Left cardiac atrium (tissue), 4 donors: ENCODE measurements around the gene BRI3. TPM values are rescaled to one million over a fixed set of nuclear protein-coding genes. Genes with fewer than 3 reads are reported as not detected.

Experiments used
- ATAC-seq, 2 donors: fragments of 200-7000 bp; cut with Tn5 transposase; one replicate each; pipeline ENCODE4 v1.9.1; 2020; ENCODE audit warnings: mild to moderate bottlenecking in 2 of 2, moderate library complexity in 2 of 2
- DNase-seq: peaks from one replicate; pipeline ENCODE4 v3.0.0-alpha.2; 2020
- intact Hi-C, 2 donors: fragments of 100-400 bp; cut with DNase I; formaldehyde crosslinking; loops; one replicate each; pipeline versions ENCODE4 v1.14.1 to v1.15.1; 2022 to 2023
- long read RNA-seq: library from polyadenylated mRNA; unstranded; transcript quantifications from one replicate; pipeline ENCODE4 v2.0.0, GENCODE V29; 2021
- total RNA-seq, 2 donors: library from RNA; stranded (reverse); fragmentation: NEBNext Ultra II Directional; extraction: Animal tissue kit (Norgen Biotek cat#: 25700); gene quantifications; one replicate each; pipeline ENCODE4 v1.2.1, GENCODE V29; 2021
- donor health status: DM: no; HTN: yes; CAD: no.
- donor health status: DM: no; HTN: yes; CAD: no; lungs with severe emphysema.
- donor health status: DM: yes; HTN: yes; CAD: no.
- donor health status: Dilated cardiomyopathy.

BRI3 gene, protein sequence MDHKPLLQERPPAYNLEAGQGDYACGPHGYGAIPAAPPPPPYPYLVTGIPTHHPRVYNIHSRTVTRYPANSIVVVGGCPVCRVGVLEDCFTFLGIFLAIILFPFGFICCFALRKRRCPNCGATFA
- total RNA-seq = 100 to 1,000 TPM; 190 to 207 TPM
- long read RNA-seq, partial matches to known transcripts = 1 of 7 reads
- long read RNA-seq, other reads (novel, unspliced or antisense) = 4 of 7 reads

DNA sequence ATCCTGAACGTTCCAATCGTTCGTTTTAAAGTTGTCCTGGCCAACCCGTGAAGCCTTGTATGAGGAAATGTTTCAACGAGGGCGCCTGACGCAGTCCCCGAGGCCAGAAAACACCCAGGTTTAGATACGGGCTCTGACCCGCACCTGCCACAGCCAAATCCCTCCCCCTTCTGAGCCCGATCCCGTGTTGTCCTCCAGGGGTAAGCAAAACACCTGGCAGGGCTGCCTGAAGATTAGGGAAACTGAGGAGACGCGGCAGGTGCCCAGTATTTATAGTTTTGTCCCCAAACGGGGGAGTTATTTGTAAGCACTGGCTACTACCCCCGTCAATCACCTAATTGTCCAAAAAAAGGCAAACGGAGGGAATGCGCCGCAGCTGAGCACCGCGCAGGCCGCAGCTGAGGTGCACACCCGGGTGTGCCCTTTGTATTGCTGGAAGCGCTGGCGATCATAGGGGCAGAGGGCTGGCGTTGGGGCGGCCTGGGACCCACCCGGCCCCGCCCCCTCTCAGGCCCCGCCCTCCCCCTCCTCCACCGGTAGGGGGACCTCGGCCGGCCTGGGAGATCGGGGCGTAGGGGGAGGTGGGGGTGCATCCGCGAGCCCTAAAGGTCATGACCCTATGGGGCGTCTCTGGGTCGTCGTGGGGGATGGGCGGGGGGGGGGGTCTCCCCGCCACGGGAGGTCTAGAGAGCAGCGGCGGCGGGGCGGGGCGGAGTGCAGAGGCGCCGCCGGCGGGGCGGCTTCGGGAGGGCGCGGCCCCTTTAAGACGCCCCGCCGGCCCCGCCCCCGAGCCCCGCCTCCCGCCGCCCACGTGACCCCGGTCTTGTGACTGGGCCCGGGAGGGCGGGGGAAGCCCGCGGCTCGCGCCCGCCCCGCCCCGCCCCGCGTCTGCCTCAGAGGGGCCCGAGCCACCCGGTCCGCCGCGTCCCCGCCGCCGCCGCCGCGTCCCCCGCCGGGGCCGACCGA lies at the start of gene BRI3:
Gene BRI3, plus strand, starts transcription at position 896 of the 966 bp plus-strand sequence. CDS start 110 bp downstream, outside the sequence.
- DNase-seq = peak; percentile 91

DNA sequence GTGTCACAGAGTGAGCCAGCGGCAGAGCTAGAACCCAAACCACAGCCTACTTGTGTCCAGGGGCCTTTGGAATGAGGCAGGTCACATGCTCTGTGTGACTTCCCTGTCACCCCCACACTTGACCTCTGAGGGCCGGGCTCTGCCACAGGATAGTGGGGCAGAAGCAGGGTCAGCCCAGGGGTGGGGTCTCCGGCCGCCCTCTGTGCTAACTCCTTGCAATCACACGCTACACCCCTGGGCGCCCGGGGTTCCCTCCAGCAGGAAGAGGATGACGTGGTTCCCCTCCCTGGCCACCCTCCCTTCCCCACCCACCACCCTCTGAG lies 49.3 kb upstream of the BRI3 start:
- ATAC-seq = no peak
- no peak for DNase-seq
- intact Hi-C loops = no loop called here

More for the DNA sequence above, at the start of gene BRI3:
- intact Hi-C loops = no loop called here
- ATAC-seq = peak; percentile 80 to 89

DNA sequence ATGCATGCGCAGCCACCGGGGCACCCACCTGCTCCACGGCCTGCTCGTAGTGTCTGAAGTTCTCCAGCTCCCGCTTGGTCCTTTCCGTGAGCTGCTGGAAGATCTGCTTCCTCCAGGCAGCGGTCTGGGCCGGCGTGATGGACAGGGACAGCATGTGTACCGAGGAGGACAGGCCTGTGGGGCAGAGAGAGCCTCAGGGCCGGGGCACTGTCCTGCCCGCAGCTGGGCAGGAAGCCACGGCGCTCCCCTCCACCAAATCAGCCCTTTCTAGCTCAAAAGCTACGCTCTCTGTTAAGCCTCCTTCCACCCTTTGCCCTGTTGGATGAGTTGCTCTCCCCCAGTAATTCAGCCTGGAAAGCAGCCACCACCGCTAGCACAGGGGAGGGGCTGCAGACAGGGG lies 48.7 kb upstream of the BRI3 start:
- intact Hi-C loops = no loop called here
- ATAC-seq = no peak
- no peak for DNase-seq

DNA sequence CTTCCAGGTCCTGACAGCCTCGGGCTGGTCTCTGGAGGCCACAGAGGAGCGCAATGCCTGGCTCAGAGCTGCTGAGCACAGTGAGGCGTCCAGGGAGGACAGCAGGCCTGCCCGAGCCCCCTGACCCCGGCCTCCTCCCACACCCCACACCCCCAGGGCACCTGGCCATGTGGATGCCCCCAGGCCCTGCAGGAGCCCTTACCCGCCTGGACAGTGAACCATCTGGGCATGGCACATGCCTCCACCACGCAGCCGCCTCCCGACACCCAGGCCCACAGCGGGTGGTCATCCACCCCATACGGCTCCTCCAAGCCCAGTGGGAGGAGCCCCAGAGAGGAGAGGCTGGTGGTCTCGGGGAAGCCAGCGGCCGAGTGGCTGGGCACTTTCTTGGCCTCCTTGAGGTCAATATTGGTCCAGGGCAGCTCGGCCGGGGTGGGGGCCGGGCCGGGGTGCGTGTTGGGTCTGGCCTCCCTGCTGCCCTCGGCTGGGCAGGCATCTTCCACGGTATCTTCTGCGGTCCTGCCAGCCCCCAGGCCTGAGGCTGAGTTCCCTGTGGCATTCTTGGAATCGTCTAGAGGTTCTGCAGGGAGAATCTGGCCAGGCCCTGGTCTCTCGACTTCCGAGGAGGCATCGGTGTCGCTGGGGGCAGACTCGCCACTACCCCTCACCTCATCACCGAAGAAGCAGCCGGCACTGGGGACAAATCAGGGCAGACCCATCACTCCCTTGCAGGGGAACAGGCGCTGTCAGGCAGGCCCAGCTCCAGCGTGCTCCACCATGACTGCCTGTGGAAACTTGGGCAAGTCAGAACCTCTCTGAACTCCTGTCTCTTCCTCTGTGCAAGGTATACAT lies 48.0 kb upstream of the BRI3 start:
- no peak for DNase-seq
- no peak for ATAC-seq
- intact Hi-C loops = no loop called here

DNA sequence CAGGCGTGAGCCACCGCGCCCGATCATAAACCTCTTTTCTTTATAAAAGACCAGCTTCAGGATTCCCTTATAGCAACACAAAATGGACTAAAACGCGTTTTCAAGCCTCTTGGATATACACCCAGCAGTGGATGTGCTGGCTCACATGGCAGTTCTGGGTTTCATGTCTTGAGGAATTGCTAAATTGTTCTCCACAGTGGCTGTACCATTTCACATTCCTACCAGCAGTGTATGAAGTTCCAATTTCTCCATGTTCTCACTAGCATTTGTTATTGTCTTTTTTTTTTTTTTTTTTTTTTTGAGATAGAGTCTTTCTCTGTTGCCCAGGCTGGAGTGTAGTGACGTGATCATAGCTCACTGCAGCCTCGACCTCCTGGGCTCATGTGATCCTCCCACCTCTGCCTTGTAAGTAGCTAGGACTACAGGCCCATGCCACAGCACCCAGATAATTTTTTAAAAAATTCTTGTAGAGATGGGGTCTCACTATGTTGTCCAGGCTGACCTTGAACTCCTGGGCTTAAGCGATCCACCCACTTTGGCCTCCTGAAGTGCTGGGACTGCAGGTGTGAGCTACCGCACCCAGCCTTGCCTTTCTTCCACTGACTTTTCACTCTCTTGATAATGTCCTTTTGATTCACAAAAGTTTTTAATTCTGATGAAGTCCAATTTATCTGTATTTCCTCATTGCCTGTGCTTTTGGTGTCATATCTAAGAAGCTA lies 46.9 kb upstream of the BRI3 start:
- ATAC-seq (no peak), DNase-seq (no peak)
- intact Hi-C loops = no loop called here

DNA sequence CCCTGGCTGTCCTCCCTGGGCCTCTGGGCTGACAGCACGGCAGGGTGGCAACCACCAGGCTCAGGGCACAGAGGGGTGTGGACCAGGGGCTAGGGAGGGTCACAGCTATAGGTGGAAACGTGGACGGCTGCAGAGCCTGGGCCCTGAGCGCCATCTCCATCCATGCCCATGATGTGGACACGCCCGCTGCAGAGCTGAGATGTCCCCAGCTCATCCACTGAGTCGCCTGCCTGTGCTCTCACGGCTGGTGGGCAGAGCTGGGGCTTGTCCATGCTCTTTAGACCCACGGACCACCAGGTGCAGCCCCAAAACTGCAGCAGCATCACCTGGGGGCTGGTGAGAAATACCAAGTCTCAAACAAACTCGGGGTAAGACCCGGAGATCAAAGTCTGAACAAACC lies 45.6 kb upstream of the BRI3 start:
- DNase-seq = no peak
- intact Hi-C loops = no loop called here
- ATAC-seq = no peak

DNA sequence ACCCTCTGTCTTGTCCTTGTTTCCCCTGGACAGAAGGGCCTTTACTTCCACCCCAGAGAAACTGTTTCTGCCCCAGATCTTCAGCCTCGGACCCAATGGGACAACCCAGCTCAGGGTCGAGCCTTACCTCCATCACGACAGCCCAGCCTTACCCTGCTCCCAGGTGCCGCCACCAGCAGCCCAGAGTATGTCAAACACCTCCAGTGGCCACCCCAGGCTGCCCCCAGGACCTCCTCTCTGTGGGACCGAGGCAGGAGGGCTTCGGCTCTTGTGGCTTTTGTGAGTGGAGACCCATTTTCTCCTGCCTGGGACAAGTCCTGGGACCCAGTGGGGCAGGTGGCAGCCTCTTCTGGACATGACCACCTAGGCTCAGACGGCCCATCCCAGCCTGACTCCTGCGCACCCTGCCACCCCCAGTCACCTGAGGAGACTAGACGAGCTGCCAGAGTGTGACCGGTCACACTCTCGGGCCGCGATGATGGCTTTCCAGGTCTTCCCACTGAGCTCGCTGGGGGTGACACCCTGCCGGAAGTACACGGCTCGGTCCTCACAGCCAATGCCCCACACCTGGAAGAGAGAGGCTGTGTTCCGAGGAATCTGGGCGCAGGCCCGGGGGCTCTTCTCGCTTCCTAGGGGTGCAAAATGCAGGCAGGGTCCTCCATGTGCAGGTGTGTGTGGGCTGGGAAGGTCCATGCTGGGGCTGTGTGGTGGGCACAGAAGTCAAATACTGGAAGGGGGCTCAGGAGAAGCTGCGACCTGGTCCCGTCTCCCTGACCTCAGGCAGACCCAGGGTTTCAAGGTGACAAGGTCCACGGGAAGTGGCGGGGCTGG lies 44.9 kb upstream of the BRI3 start:
- intact Hi-C loops = no loop called here
- no peak for ATAC-seq
- no peak for DNase-seq

DNA sequence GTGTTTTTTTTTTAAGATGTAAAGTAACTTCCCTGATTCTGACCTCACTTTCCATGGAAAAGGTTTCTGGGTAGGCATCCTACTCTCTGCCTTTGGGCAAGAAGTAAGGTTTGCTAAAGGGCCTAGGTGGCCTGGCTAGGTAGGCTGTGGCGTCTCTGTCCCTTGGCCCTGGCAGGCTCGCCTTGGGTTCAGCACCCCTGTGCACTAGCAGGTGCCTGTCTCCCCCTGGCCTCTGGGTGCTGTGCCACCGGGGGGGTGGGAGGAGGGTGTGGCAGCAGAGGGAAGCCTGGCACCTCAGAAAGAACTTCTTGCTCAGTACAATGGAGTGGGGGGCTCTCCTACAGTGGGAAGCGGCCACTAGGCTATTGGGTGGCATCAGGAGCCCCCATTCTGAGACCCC lies 43.4 kb upstream of the BRI3 start:
- intact Hi-C loops = no loop called here
- DNase-seq = no peak

DNA sequence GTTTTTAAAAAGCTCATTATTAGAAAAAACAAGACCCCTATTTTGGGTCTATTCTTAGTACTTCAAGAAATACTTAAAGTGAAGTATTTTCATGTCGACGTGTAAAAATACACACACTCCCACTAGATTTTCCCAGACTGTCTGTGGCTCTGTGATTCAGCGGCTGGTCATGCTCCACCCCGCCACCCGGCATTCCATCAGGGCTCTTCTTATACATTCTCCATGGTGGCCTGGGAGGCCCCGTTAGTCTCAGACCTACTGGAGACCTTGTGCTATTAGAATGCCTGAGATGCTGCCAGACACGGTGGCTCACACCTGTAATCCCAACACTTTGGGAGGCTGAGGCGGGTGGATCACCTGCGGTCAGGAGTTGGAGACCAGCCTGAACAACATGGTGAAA lies 42.5 kb upstream of the BRI3 start:
- intact Hi-C loops = no loop called here
- no peak for DNase-seq

More for the DNA sequence above, 43.4 kb upstream of the BRI3 start:
- ATAC-seq = no peak

DNA sequence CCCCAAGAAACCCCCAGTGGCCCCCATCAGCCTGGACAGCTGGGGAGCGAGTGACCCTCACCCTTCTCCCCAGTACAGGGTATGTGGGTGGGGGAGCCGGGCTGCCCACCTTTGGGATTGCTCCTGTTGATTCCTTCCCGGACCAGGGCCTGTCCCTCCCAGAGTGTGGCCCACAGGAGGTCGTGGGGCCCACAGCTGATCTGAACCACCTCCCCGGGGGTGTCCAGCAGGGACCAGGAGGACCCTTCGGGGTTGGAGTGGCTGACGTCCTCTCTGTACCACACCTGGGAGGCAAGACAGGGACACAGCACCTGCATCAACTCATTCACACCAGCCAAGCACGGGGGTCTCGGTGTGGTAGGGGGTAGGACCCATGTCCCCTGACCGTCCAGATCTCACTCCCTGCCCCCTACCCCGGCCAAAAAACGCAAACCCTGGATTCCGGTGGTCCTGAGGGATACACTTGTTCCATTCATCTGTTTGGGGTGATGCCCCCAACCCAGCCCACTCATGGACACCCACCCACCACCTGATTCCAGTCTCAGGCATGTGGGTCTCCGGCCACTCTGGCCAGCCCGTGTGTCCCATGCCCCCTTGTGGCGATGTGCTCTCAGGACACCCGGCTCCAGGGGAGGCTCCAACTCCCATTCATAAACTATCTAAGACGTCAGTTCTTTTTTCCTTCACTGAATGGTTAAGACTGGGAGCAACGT lies 40.4 kb upstream of the BRI3 start:
- DNase-seq (no peak), ATAC-seq (peak; percentile 46 to 70)
- intact Hi-C loops = loop anchor here in 1 of 2 donors (5.0 kb wide), 1 partner anchor 219 kb away; no protein-coding TSS in a partner anchor

More for the DNA sequence above, 42.5 kb upstream of the BRI3 start:
- no peak for ATAC-seq

DNA sequence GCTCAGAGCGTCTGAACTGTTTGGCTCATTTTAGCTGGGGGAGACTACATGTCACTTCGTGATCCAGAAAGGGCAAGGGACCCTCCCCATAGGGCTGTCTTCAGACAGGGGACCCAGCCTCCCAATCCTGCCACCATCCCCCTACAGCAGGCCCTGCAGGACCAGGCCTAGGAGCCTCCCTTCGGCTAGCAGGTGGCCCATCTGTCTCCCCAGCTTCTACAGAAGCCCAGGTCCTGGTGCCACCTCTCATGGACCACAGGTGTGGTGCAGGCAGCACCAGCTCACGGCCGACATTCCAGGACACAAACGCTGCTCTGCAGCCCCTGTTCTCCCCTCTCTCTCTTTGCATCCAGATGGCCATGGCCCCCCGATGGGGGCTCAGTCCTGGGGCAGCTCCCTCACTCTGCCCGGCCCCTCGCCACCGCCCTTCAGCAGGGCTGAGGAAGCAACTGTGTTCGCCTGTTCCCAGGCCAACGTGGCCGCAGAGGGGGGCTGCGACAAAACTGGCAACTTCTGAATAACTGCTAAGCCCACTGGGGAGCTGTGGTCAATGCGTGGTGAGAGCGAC lies 39.7 kb upstream of the BRI3 start:
- ATAC-seq (no peak), DNase-seq (no peak)
- intact Hi-C loops = loop anchor here in 1 of 2 donors (5.0 kb wide), 1 partner anchor 219 kb away; no protein-coding TSS in a partner anchor

DNA sequence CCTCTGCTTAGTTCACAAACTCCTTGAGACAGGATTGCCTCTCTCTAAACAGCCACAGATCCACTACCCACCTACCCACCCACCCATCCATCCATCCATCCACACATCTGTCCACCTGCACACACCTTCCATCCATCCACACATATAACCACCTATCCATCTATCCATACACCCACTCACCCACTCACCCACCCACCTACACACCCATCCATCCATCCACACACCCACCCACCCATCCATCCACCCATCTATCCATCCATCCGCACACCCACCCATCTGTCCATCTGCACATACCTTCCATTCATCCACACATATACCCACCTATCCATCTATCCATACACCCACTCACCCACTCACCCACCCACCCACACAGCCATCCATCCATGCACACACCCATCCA lies 39.1 kb upstream of the BRI3 start:
- intact Hi-C loops = loop anchor here in 1 of 2 donors (5.0 kb wide), 1 partner anchor 220 kb away; no protein-coding TSS in a partner anchor
- no peak for ATAC-seq
- DNase-seq = no peak

DNA sequence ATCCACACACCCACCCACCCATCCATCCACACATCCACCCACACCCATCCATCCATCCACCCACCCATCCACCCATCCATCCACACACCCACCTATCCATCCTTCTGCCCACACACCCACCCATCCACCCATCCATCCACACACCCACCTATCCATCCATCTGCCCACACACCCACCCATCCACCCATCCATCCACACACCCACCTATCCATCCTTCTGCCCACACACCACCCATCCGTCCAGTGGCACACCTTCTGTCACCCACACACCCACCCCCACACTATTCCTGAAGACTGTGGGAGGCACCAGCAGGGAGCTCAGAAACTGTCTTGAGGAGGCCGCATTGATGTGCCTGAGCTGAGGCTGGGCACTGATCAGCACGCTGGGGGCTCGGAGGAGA lies 38.6 kb upstream of the BRI3 start:
- intact Hi-C loops = loop anchor here in 1 of 2 donors (5.0 kb wide), 1 partner anchor 221 kb away; no protein-coding TSS in a partner anchor
- ATAC-seq (no peak), DNase-seq (no peak)

DNA sequence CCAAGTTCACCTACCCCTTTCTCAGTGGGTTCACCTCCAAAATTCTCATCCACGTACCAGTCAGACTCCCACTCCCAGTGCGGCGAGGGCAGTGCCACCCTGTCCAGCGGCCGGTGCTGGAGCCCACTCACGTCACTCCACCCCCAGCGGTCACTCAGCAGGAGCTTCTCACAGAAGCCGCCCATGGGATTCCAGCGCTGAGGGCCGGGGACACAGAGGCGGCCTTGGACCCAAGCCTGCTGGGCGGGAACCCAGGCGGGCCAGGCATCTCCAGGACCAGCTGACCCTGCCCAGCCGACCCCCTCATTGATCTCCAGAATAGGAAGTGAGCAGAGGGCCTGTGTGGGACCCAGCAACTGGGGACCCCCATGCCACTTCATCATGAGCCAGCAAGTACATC lies 36.6 kb upstream of the BRI3 start:
- no peak for DNase-seq
- intact Hi-C loops = loop anchor here in 1 of 2 donors (5.0 kb wide), 1 partner anchor 223 kb away; no protein-coding TSS in a partner anchor
- no peak for ATAC-seq

DNA sequence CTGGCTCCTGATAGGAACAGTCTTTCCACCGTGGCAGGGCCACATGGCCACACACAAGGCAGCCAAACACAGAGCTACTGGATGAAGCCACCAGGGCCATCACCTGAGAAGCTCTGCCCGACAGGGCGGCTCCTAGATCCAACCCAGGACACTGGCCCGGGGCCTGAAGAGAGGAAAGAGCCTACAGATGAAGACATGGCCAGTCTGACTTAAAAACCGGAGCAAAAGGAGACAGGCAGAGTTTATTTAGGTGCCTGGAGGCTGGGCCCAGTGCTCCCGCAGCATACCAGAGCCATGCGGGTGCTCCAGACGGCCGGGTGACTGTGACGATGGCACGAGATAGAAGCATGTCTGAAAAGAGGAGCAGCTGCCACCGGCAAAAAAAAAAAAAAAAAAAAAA lies 33.3 kb upstream of the BRI3 start:
- intact Hi-C loops = no loop called here
- no peak for DNase-seq
- no peak for ATAC-seq

DNA sequence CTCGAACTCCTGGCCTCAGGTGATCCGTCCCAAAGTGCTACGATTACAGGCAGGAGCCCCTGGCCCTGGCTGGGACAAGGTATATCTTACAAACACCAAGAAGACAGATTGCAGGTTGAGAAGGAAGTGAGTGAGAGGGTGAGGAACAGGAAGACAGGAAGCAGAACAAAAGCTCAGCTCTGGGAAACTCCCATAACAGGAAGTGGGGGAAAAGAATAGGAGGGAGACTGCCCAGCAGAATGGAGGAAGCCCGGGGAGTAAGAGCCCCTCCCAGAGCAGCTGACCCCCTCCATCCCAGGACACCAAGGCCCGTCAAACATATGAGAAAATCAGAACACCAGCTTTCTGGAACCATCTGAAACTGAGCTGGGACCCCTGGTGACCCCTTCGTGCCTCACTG lies 32.4 kb upstream of the BRI3 start:
- ATAC-seq (peak in 1 of 2 donors; percentile 2), DNase-seq (no peak)

DNA sequence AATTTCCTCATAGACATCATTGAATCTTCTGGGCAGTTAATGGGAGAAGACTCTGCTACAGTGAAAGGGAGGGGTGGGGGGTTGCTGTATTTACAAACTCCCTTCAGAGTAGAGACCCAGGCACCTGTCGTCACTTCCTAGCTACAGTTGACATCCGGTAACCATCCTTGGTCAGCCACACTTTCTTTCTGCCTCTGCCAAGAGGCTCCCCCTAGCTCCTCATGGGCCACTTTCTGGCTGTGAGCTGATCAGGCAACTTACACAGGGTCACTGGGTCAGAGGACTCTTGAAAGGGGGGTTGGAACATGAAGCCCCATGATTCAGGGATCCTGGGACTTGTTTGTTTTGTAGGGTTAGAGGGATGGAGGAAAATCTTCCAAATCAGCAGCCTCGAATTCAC lies 30.7 kb upstream of the BRI3 start:
- intact Hi-C loops = loop anchor here in 1 of 2 donors (5.0 kb wide), 1 partner anchor 37 kb away; no protein-coding TSS in a partner anchor
- no peak for ATAC-seq
- DNase-seq = no peak

More for the DNA sequence above, 32.4 kb upstream of the BRI3 start:
- intact Hi-C loops = no loop called here
